DOHH2 (cell line): ENCODE results near the gene C22orf15.
A peak's percentile ranks its signal among the peaks of the same experiment; 100 is the strongest.

ENCODE experiments used
- H3F3A ChIP-seq: fragments of 200-600 bp; sonication (generic), shearing (Covaris generic); 2 replicates; pipeline ENCODE4 v1.6.0; 2016; ENCODE audit warnings: antibody characterized with exemption, mild to moderate bottlenecking; ENCODE audit not compliant: control insufficient read depth, insufficient read depth
- H3K27ac ChIP-seq: fragments of 200-600 bp; sonication (generic); 2 replicates; pipeline ENCODE4 v1.5.1; 2014; ENCODE audit warnings: low read depth, mild to moderate bottlenecking, low read length, moderate library complexity
- H3K27me3 ChIP-seq: fragments of 200-600 bp; sonication (generic); 2 replicates; pipeline ENCODE4 v1.6.1; 2014; ENCODE audit warnings: mild to moderate bottlenecking, low read length, mixed read lengths; ENCODE audit not compliant: control insufficient read depth
- H3K36me3 ChIP-seq: fragments of 200-600 bp; sonication (generic); 2 replicates; pipeline ENCODE4 v1.6.1; 2014; ENCODE audit warnings: mild to moderate bottlenecking, low read length, moderate library complexity, mixed read lengths; ENCODE audit not compliant: control insufficient read depth
- H3K4me1 ChIP-seq: fragments of 200-600 bp; sonication (generic); 2 replicates; pipeline ENCODE4 v1.6.1; 2014; ENCODE audit warnings: mild to moderate bottlenecking, low read length, mixed read lengths; ENCODE audit not compliant: control insufficient read depth
- H3K4me2 ChIP-seq: fragments of 200-600 bp; sonication (generic); 2 replicates; pipeline ENCODE4 v1.6.0; 2014; ENCODE audit warnings: mild to moderate bottlenecking, low read length, moderate library complexity
- H3K4me3 ChIP-seq: fragments of 200-600 bp; sonication (generic); 2 replicates; pipeline ENCODE4 v1.5.1; 2014; ENCODE audit warnings: mild to moderate bottlenecking, low read length, mixed read lengths
- H3K79me2 ChIP-seq: fragments of 200-600 bp; sonication (generic); 2 replicates; pipeline ENCODE4 v1.6.1; 2014; ENCODE audit warnings: mild to moderate bottlenecking, low read length, mixed read lengths; ENCODE audit not compliant: control insufficient read depth
- H3K9me2 ChIP-seq: fragments of 200-600 bp; sonication (generic); replicated peaks from 2 replicates; pipeline ENCODE4 v1.6.1; 2014; ENCODE audit warnings: mild to moderate bottlenecking, low read length, mixed read lengths; ENCODE audit not compliant: control insufficient read depth
- H3K9me3 ChIP-seq: fragments of 200-600 bp; sonication (generic); 2 replicates; pipeline ENCODE4 v1.6.1; 2014; ENCODE audit warnings: antibody characterized with exemption, low read length, mixed read lengths; ENCODE audit not compliant: control insufficient read depth, insufficient read depth
- H4K20me1 ChIP-seq: fragments of 200-600 bp; sonication (generic); 2 replicates; pipeline ENCODE4 v1.6.0; 2014; ENCODE audit warnings: low read depth, mild to moderate bottlenecking, antibody characterized with exemption, low read length, moderate library complexity; ENCODE audit not compliant: control insufficient read depth, insufficient read depth
- CTCF ChIP-seq: fragments of 200-600 bp; sonication (generic); IDR thresholded peaks from one replicate; pipeline ENCODE4 v1.5.1; 2014; ENCODE audit warnings: antibody characterized with exemption, mild to moderate bottlenecking, low read depth, low read length; ENCODE audit not compliant: poor library complexity, severe bottlenecking
- EZH2phosphoT487 ChIP-seq: fragments of 200-600 bp; sonication (generic); IDR thresholded peaks from 2 replicates; pipeline ENCODE4 v1.6.1; 2017; ENCODE audit warnings: borderline replicate concordance, mild to moderate bottlenecking, antibody characterized with exemption, low read length, moderate library complexity, mixed read lengths

C22orf15 gene

GRCh38 chr22:23773483-23774113 is 10.8 kb downstream of the C22orf15 start:
- no peaks in the 10 kb centered on the region for H4K20me1 ChIP-seq
- TF ChIP-seq EZH2phosphoT487 (no peak), CTCF (no peak)
- H3K27ac ChIP-seq = no peak overlapping the region
- H3K4me1 ChIP-seq = peaks cover 50% of the 10 kb centered on the region
- no peaks in the 10 kb centered on the region for H3K36me3 ChIP-seq
- H3F3A ChIP-seq = no peaks in the 10 kb centered on the region
- peaks cover 4% of the 10 kb centered on the region; the same call in 1 of the 2 replicates for H3K27me3 ChIP-seq
- peak overlapping the region; percentile 94 for H3K4me2 ChIP-seq
- H3K9me2 ChIP-seq = no peaks in the 10 kb centered on the region
- H3K4me3 ChIP-seq = peak overlapping the region; percentile 72
- H3K9me3 ChIP-seq = no peaks in the 10 kb centered on the region
- no peaks in the 10 kb centered on the region for H3K79me2 ChIP-seq

- H3F3A ChIP-seq = no peaks in the 10 kb centered on the region
- peaks cover 43% of the 10 kb centered on the region for H3K4me1 ChIP-seq
- no peak overlapping the region for H3K27ac ChIP-seq
- TF ChIP-seq CTCF (no peak), EZH2phosphoT487 (no peak)
- no peaks in the 10 kb centered on the region for H3K9me2 ChIP-seq
- no peaks in the 10 kb centered on the region for H3K9me3 ChIP-seq
- H3K36me3 ChIP-seq = no peaks in the 10 kb centered on the region
- no peaks in the 10 kb centered on the region for H3K79me2 ChIP-seq
- no peaks in the 10 kb centered on the region for H4K20me1 ChIP-seq
- H3K27me3 ChIP-seq = peaks cover 4% of the 10 kb centered on the region; the same call in 1 of the 2 replicates
- H3K4me3 ChIP-seq = no peak overlapping the region
- H3K4me2 ChIP-seq = no peak overlapping the region
Observed at GRCh38 chr22:23774114-23774921, 11.5 kb downstream of the C22orf15 start.

GRCh38 chr22:23774922-23775436 is 12.2 kb downstream of the C22orf15 start:
- H3K9me3 ChIP-seq = no peaks in the 10 kb centered on the region
- no peaks in the 10 kb centered on the region for H3K9me2 ChIP-seq
- peaks cover 4% of the 10 kb centered on the region; the same call in 1 of the 2 replicates for H3K27me3 ChIP-seq
- H3K79me2 ChIP-seq = no peaks in the 10 kb centered on the region
- no peak overlapping the region for H3K4me2 ChIP-seq
- no peak overlapping the region for H3K4me3 ChIP-seq
- TF ChIP-seq CTCF (no peak), EZH2phosphoT487 (no peak)
- H3K4me1 ChIP-seq = peaks cover 37% of the 10 kb centered on the region
- no peak overlapping the region for H3K27ac ChIP-seq
- no peaks in the 10 kb centered on the region for H3F3A ChIP-seq
- no peaks in the 10 kb centered on the region for H4K20me1 ChIP-seq
- H3K36me3 ChIP-seq = no peaks in the 10 kb centered on the region
